SK-N-SH treated with all-trans-retinoic acid at 6 μM for 48 hours (cell line): ENCODE measurements around the gene MT4.

Source experiments
- ATAC-seq: fragments of 200-7000 bp; cut with Tn5 transposase; 3 replicates; pipeline ENCODE4 v1.9.1; 2020; ENCODE audit warnings: mild to moderate bottlenecking, moderate library complexity
- BACH2 ChIP-seq: fragments of 250-450 bp; sonication (Bioruptor Pico); IDR thresholded peaks from 2 replicates; pipeline ENCODE4 v1.9.0; 2021; ENCODE audit warnings: mild to moderate bottlenecking, borderline replicate concordance
- CREB5 ChIP-seq: fragments of 250-450 bp; sonication (Bioruptor Pico); IDR thresholded peaks from 2 replicates; pipeline ENCODE4 v1.5.1; 2020; ENCODE audit warnings: low read depth, mild to moderate bottlenecking, moderate library complexity
- CSDC2 ChIP-seq: fragments of 250-450 bp; sonication (Bioruptor Pico); IDR thresholded peaks from 2 replicates; pipeline ENCODE4 v1.5.0; 2020; ENCODE audit warnings: mild to moderate bottlenecking, moderate library complexity
- ESRRG ChIP-seq: fragments of 250-450 bp; sonication (Bioruptor Pico); IDR thresholded peaks from 2 replicates; pipeline ENCODE4 v1.6.1; 2021; ENCODE audit warnings: mild to moderate bottlenecking
- GLIS3 ChIP-seq: fragments of 250-450 bp; sonication (Bioruptor Pico); IDR thresholded peaks from 2 replicates; pipeline ENCODE4 v1.5.0; 2020; ENCODE audit warnings: mild to moderate bottlenecking, moderate library complexity
- ISL1 ChIP-seq: fragments of 250-450 bp; sonication (Bioruptor Pico); IDR thresholded peaks from 2 replicates; pipeline ENCODE4 v2.1.2; 2022; ENCODE audit warnings: mild to moderate bottlenecking, moderate library complexity
- OSR1 ChIP-seq: fragments of 250-450 bp; sonication (Bioruptor Pico); IDR thresholded peaks from 2 replicates; pipeline ENCODE4 v1.8.0; 2022; ENCODE audit warnings: moderate library complexity, mild to moderate bottlenecking, inconsistent platforms
- PATZ1 ChIP-seq: fragments of 250-450 bp; sonication (Bioruptor Pico); IDR thresholded peaks from 2 replicates; pipeline ENCODE4 v1.8.0; 2020; ENCODE audit warnings: mild to moderate bottlenecking, moderate library complexity, borderline replicate concordance
- PPARA ChIP-seq: fragments of 250-450 bp; sonication (Bioruptor Pico); IDR thresholded peaks from 2 replicates; pipeline ENCODE4 v1.5.0; 2020; ENCODE audit warnings: mild to moderate bottlenecking, borderline replicate concordance
- RARB ChIP-seq: fragments of 250-450 bp; sonication (Bioruptor Pico); IDR thresholded peaks from 2 replicates; pipeline ENCODE4 v1.8.0; 2021; ENCODE audit warnings: mild to moderate bottlenecking, moderate library complexity
- SNAI2 ChIP-seq: fragments of 250-450 bp; sonication (Bioruptor Pico); IDR thresholded peaks from 2 replicates; pipeline ENCODE4 v1.5.0; 2020; ENCODE audit warnings: mild to moderate bottlenecking, moderate library complexity
- TCF4 ChIP-seq: fragments of 250-450 bp; sonication (Bioruptor Pico); IDR thresholded peaks from 2 replicates; pipeline ENCODE4 v1.8.0; 2021; ENCODE audit warnings: mild to moderate bottlenecking, moderate library complexity, borderline replicate concordance
- TOX ChIP-seq: fragments of 250-450 bp; sonication (Bioruptor Pico); IDR thresholded peaks from 2 replicates; pipeline ENCODE4 v1.8.0; 2021; ENCODE audit warnings: mild to moderate bottlenecking, moderate library complexity, borderline replicate concordance
- ZFP3 ChIP-seq: fragments of 250-450 bp; sonication (Bioruptor Pico); IDR thresholded peaks from 2 replicates; pipeline ENCODE4 v1.5.0; 2020; ENCODE audit warnings: mild to moderate bottlenecking, moderate library complexity
- ZNF565 ChIP-seq: fragments of 450-650 bp; formaldehyde crosslinking; conservative IDR thresholded peaks from 2 replicates; pipeline ENCODE4 v1.5.0; 2020; ENCODE audit warnings: low read depth, mild to moderate bottlenecking, moderate library complexity
- TF ChIP-seq, protein P1 (sequence below): fragments of 250-450 bp; sonication (Bioruptor Pico); IDR thresholded peaks from 2 replicates; pipeline ENCODE4 v1.5.1; 2021; ENCODE audit warnings: mild to moderate bottlenecking, moderate library complexity
- TF ChIP-seq, protein P2 (sequence below): fragments of 250-450 bp; sonication (Bioruptor Pico); IDR thresholded peaks from 2 replicates; pipeline ENCODE4 v1.5.0; 2020; ENCODE audit warnings: mild to moderate bottlenecking, moderate library complexity

Gene MT4

DNA sequence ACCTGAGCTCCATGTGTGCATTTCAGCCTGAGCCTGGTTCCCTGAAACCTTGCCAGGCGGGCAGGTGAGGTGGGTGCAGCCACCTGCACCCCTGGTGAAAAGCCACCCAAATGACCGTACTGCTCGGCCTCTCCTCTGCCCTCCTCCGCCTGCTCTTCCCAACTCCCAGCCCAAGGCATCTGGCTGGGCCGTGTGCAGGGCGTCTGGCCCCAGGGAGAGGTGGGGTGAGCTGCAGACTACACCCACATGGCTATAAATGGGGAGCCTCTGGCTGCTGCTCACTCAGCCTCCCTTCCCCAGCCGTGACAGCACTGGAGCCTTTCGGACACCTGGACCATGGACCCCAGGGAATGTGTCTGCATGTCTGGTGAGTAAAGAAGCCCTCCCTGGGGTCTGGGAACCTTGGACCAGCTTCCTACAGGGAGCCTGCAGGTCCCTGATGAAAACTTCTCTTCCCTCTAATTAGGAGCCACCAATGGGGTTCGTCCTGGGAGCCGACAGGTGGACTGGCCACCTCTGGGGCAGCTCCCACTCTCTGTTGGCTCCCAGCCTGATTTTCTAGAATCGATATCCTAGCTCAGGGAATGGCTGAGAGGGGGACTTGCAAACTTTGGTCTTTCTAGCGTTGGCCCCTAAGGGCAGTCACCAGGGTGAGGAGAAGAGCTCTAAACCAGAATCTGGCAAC is at the start of gene MT4:
MT4 (plus strand) TSS at position 281 of the 685 bp plus-strand sequence; CDS start at position 337, 56 bp downstream.
- TF ChIP-seq GLIS3 (CRISPR knock-in tag), result no peak
- TF ChIP-seq PATZ1 (CRISPR knock-in tag), result no peak
- no peak for ATAC-seq

GRCh38 chr16:56515665-56516064 is 49.2 kb upstream of the MT4 start:
- TF ChIP-seq GLIS3 (CRISPR knock-in tag), result no peak
- no peak for TF ChIP-seq ISL1 (CRISPR knock-in tag)
- TF ChIP-seq, protein P1, sequence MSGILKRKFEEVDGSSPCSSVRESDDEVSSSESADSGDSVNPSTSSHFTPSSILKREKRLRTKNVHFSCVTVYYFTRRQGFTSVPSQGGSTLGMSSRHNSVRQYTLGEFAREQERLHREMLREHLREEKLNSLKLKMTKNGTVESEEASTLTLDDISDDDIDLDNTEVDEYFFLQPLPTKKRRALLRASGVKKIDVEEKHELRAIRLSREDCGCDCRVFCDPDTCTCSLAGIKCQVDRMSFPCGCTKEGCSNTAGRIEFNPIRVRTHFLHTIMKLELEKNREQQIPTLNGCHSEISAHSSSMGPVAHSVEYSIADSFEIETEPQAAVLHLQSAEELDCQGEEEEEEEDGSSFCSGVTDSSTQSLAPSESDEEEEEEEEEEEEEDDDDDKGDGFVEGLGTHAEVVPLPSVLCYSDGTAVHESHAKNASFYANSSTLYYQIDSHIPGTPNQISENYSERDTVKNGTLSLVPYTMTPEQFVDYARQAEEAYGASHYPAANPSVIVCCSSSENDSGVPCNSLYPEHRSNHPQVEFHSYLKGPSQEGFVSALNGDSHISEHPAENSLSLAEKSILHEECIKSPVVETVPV, result no peak
- no peak for TF ChIP-seq TOX (CRISPR knock-in tag)
- TF ChIP-seq RARB (CRISPR knock-in tag), result no peak
- no peak for TF ChIP-seq SNAI2 (CRISPR knock-in tag)
- no peak for TF ChIP-seq PATZ1 (CRISPR knock-in tag)
- TF ChIP-seq ESRRG, result no peak
- TF ChIP-seq BACH2 (CRISPR knock-in tag), result no peak
- TF ChIP-seq ZFP3 (CRISPR knock-in tag), result no peak
- TF ChIP-seq PPARA (CRISPR knock-in tag), result no peak
- TF ChIP-seq CREB5 (CRISPR knock-in tag), result no peak
- ATAC-seq, result no peak

DNA sequence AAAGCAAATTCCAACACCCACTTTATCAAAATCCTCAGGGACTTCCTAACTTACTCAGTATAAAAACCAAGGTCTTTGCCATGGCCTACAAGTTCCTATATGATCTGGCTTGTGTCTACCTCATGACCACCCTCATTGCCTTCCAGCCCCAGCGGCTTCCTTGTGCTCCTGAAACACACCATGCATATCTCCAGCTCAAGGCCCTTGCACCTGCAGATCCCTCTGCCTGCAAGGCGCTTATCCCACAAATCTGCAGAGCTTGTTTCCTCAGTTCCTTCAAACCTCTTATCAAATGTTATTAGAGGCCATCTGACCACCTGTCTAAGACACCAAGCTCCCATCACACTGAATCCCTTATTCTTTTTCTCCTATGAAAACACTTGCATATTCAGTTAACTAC is 47.7 kb upstream of the MT4 start:
- no peak for TF ChIP-seq GLIS3 (CRISPR knock-in tag)
- TF ChIP-seq TCF4 (CRISPR knock-in tag), result no peak
- no peak for TF ChIP-seq ZNF565 (CRISPR knock-in tag)
- no peak for TF ChIP-seq PATZ1 (CRISPR knock-in tag)
- TF ChIP-seq CSDC2 (CRISPR knock-in tag), result no peak
- TF ChIP-seq, protein P2, sequence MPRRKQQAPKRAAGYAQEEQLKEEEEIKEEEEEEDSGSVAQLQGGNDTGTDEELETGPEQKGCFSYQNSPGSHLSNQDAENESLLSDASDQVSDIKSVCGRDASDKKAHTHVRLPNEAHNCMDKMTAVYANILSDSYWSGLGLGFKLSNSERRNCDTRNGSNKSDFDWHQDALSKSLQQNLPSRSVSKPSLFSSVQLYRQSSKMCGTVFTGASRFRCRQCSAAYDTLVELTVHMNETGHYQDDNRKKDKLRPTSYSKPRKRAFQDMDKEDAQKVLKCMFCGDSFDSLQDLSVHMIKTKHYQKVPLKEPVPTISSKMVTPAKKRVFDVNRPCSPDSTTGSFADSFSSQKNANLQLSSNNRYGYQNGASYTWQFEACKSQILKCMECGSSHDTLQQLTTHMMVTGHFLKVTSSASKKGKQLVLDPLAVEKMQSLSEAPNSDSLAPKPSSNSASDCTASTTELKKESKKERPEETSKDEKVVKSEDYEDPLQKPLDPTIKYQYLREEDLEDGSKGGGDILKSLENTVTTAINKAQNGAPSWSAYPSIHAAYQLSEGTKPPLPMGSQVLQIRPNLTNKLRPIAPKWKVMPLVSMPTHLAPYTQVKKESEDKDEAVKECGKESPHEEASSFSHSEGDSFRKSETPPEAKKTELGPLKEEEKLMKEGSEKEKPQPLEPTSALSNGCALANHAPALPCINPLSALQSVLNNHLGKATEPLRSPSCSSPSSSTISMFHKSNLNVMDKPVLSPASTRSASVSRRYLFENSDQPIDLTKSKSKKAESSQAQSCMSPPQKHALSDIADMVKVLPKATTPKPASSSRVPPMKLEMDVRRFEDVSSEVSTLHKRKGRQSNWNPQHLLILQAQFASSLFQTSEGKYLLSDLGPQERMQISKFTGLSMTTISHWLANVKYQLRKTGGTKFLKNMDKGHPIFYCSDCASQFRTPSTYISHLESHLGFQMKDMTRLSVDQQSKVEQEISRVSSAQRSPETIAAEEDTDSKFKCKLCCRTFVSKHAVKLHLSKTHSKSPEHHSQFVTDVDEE (CRISPR knock-in tag), result no peak
- TF ChIP-seq OSR1 (CRISPR knock-in tag), result no peak
- TF ChIP-seq ZFP3 (CRISPR knock-in tag), result no peak
- TF ChIP-seq, all 23 proteins: peak for 0
- no peak for ATAC-seq
